IgD-negative memory B cell (primary cell): ENCODE data around the gene PCDH9. TPM values are rescaled to one million over a fixed set of nuclear protein-coding genes. Genes with fewer than 3 reads are reported as not detected.

Source experiments
- H3K27ac Mint-ChIP-seq, 3 donors: one replicate each; pipeline ENCODE4 v1.8.0; 2020 to 2022; ENCODE audit warnings: mild to moderate bottlenecking in 3 of 3, mixed read lengths in 3 of 3, moderate library complexity in 1 of 3
- H3K27me3 Mint-ChIP-seq: one replicate; pipeline ENCODE4 v1.8.0; 2021; ENCODE audit warnings: mixed read lengths
- H3K36me3 Mint-ChIP-seq: one replicate; pipeline ENCODE4 v1.8.0; 2020; ENCODE audit warnings: mild to moderate bottlenecking, mixed read lengths
- H3K4me1 Mint-ChIP-seq, 3 donors: one replicate each; pipeline ENCODE4 v1.8.0; 2020 to 2022; ENCODE audit warnings: mixed read lengths in 3 of 3, mild to moderate bottlenecking in 1 of 3
- H3K4me3 Mint-ChIP-seq, 4 donors: one replicate each; pipeline ENCODE4 v1.8.0; 2020 to 2022; ENCODE audit warnings: mild to moderate bottlenecking in 4 of 4, mixed read lengths in 4 of 4, moderate library complexity in 3 of 4
- H3K9me3 Mint-ChIP-seq, 3 donors: one replicate each; pipeline ENCODE4 v1.8.0; 2020 to 2021; ENCODE audit warnings: mixed read lengths in 3 of 3, mild to moderate bottlenecking in 1 of 3
- polyA plus RNA-seq: library from polyadenylated mRNA; unstranded; fragments of 300-500 nt; fragmentation: Illumina TruSeq; gene quantifications from one replicate; pipeline ENCODE4 v1.2.3, GENCODE V29; 2021

Gene PCDH9
- polyA plus RNA-seq, 1 donor from 2014 or later: 2.3 TPM

DNA sequence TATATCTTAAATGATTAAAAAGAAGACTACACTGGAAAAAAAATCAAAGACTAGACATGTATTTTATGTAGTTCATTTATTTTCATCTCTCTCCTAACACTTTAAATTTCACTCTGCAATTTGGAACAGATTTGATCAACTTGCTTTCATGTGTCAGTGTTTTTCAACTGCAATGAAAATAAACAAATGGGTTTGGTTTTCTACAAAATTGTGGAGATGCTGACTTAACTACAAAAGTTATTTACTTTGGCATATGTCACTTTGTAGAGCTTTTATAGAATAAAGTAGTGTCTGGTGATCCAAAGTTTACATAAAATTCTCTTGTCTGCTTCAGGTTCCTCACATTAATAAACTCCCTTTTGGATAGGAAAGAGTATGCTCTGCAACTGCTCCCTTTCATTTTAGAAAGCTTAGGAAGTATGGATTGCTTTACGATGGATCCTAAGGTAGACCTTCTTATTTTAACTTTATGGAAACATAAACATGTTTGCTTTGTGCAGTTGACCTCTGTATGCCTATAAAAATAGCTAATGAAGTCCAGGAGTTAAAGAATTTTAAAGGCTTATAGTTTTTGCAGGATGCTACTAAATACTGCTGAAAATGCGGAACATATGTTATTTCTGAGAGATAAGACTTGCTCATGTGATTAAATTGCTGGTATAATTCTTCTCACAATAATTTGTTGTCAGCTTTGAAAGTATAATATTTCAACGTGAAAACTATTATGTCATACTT lies 815.9 kb downstream of the PCDH9 start:
- Mint-ChIP-seq H3K36me3 (no peaks in the 10 kb centered on the region), H3K27me3 (no peaks in the 10 kb centered on the region), H3K4me1 (no peaks in the 10 kb centered on the region), H3K27ac (no peak overlapping the region), H3K4me3 (no peak overlapping the region), H3K9me3 (peaks cover 0 to 10% (median 7%) of the 10 kb centered on the region in 3 donors)

GRCh38 chr13:66410314-66410713 lies 819.8 kb downstream of the PCDH9 start:
- Mint-ChIP-seq H3K27ac (no peak overlapping the region), H3K9me3 (no peaks in the 10 kb centered on the region), H3K36me3 (no peaks in the 10 kb centered on the region), H3K4me3 (no peak overlapping the region), H3K4me1 (no peaks in the 10 kb centered on the region), H3K27me3 (no peaks in the 10 kb centered on the region)

DNA sequence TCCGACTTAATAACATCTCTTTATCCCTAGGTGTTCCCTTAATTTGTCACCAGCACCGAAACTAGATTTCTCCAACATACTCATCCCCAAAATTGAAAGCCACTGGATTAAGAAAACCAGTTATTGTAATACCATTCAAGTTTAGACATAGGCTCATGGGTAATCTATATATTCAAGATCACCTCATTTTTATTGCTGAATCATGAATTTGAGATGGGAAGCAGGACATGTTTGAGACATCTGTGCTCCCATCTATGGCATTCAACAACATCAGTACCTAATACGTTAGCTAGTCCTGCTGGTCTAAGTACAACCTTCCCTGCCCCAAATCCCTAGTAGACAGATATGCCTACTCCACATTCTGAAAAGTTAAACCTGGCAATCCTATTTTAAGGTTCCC lies 820.6 kb downstream of the PCDH9 start:
- no peak overlapping the region for H3K27ac Mint-ChIP-seq
- H3K4me1 Mint-ChIP-seq: no peaks in the 10 kb centered on the region
- no peaks in the 10 kb centered on the region for H3K27me3 Mint-ChIP-seq
- no peak overlapping the region for H3K4me3 Mint-ChIP-seq
- H3K36me3 Mint-ChIP-seq: no peaks in the 10 kb centered on the region
- H3K9me3 Mint-ChIP-seq: no peaks in the 10 kb centered on the region

GRCh38 chr13:66407128-66407527 lies 823.0 kb downstream of the PCDH9 start:
- Mint-ChIP-seq H3K36me3 (no peaks in the 10 kb centered on the region), H3K4me3 (no peak overlapping the region), H3K27ac (no peak overlapping the region), H3K27me3 (no peaks in the 10 kb centered on the region), H3K9me3 (no peaks in the 10 kb centered on the region), H3K4me1 (no peaks in the 10 kb centered on the region)

DNA sequence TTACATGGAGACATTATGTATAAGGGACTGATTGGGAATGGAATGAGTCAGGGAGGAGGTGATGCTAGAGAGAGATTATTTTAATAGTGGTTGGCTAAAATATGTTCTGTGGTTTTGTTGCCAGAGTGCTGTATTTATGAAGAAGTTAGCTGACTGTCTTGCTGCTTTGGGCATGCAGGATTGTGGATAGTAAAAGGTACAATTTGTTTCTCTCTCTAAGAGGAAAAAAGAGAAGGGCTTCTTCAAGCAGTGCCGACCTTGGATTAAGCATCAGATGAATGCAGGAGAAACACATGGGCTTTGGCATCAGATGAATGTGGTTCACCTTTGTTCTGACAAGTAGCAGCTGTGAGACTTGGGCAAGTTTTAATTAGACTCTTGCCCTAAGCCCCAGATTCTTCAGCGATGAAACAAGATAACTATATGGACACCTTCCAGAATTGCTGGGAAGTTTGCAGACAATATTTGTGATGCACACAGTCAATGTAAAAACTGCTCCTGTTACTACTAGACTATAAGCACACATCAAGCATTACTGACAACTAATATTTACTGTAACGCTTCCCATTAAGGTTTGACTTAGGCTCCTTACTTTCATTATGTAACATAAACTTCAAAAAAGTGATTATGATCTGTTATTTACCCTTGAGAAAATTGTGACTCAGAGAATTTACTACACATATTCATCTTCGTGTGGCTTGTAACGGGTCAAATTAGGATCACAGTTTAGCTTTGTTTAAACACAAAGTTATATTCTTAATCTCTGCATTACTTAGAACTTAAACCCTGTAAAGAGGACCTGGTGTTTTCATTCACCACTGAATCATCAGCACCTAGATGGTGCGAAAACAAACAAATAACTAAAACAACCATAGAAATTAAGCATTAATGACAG lies 824.0 kb downstream of the PCDH9 start:
- Mint-ChIP-seq H3K36me3 (peaks cover 1% of the 10 kb centered on the region), H3K27me3 (no peaks in the 10 kb centered on the region), H3K9me3 (no peaks in the 10 kb centered on the region), H3K4me1 (no peaks in the 10 kb centered on the region), H3K4me3 (no peak overlapping the region), H3K27ac (no peak overlapping the region)

DNA sequence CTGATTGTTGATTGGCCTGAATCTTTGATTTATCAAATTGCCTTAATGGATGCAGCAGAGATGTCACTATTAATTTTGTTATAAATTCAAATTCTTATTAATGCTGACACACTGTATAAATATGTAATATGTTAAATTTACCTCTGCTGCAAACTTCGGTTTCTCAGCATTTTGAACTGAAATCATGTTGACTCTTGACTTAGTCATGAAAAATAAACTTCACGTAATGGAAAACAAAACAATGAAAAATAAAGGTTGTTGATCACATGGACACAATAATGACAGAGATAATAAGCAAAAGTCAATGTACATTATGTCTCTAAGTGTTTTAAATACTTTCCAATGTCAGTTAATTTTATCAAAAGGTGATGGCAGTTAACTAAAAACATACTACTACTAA lies 827.6 kb downstream of the PCDH9 start:
- no peaks in the 10 kb centered on the region for H3K4me1 Mint-ChIP-seq
- peaks cover 1% of the 10 kb centered on the region for H3K36me3 Mint-ChIP-seq
- no peaks in the 10 kb centered on the region for H3K27me3 Mint-ChIP-seq
- H3K27ac Mint-ChIP-seq: no peak overlapping the region
- no peak overlapping the region for H3K4me3 Mint-ChIP-seq
- peaks cover 0 to 2% (median 0%) of the 10 kb centered on the region in 3 donors for H3K9me3 Mint-ChIP-seq

- Mint-ChIP-seq H3K27ac (no peak overlapping the region), H3K36me3 (peaks cover 1% of the 10 kb centered on the region), H3K4me3 (no peak overlapping the region)
These were observed 828.1 kb downstream of the PCDH9 start for GRCh38 chr13:66402066-66402465.

GRCh38 chr13:66400292-66400691 lies 829.8 kb downstream of the PCDH9 start:
- Mint-ChIP-seq H3K27me3 (no peaks in the 10 kb centered on the region), H3K27ac (no peak overlapping the region), H3K4me3 (no peak overlapping the region), H3K4me1 (no peaks in the 10 kb centered on the region), H3K36me3 (peaks cover 1% of the 10 kb centered on the region), H3K9me3 (peaks cover 0 to 2% (median 0%) of the 10 kb centered on the region in 3 donors)

More at GRCh38 chr13:66402066-66402465, 828.1 kb downstream of the PCDH9 start:
- Mint-ChIP-seq H3K27me3 (no peaks in the 10 kb centered on the region), H3K4me1 (no peaks in the 10 kb centered on the region), H3K9me3 (peaks cover 0 to 2% (median 0%) of the 10 kb centered on the region in 3 donors)

DNA sequence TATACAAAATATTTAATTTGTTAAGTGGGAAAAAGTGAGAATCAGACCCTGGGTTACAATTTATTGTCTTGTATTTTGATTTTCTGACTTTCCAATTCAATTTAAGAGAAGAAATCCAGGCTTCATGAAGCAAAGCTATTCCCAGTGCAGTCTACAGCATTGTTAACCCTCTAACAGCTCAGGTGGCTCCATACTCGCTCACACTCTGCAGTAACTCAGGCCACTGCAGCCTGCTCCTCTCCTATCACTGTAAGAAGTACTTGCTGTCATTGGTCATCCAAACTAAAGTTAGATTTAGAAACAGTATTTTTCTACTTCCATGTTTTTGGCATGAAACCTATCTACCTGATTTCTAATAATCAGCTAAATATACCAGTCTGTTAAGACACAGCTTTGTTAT lies 830.3 kb downstream of the PCDH9 start:
- Mint-ChIP-seq H3K27ac (no peak overlapping the region), H3K4me3 (no peak overlapping the region), H3K4me1 (no peaks in the 10 kb centered on the region), H3K36me3 (peaks cover 1% of the 10 kb centered on the region), H3K9me3 (peaks cover 0 to 2% (median 0%) of the 10 kb centered on the region in 3 donors), H3K27me3 (no peaks in the 10 kb centered on the region)

GRCh38 chr13:66397133-66397532 lies 833.0 kb downstream of the PCDH9 start:
- no peaks in the 10 kb centered on the region for H3K4me1 Mint-ChIP-seq
- H3K9me3 Mint-ChIP-seq: peaks cover 0 to 5% (median 0%) of the 10 kb centered on the region in 3 donors
- H3K4me3 Mint-ChIP-seq: no peak overlapping the region
- H3K36me3 Mint-ChIP-seq: peaks cover 1% of the 10 kb centered on the region
- no peak overlapping the region for H3K27ac Mint-ChIP-seq
- no peaks in the 10 kb centered on the region for H3K27me3 Mint-ChIP-seq

GRCh38 chr13:66391322-66391721 lies 838.8 kb downstream of the PCDH9 start:
- no peaks in the 10 kb centered on the region for H3K4me1 Mint-ChIP-seq
- H3K27ac Mint-ChIP-seq: no peak overlapping the region
- no peaks in the 10 kb centered on the region for H3K27me3 Mint-ChIP-seq
- peaks cover 0 to 5% (median 0%) of the 10 kb centered on the region in 3 donors for H3K9me3 Mint-ChIP-seq
- H3K36me3 Mint-ChIP-seq: no peaks in the 10 kb centered on the region
- H3K4me3 Mint-ChIP-seq: no peak overlapping the region

- Mint-ChIP-seq H3K4me3 (no peak overlapping the region), H3K4me1 (no peaks in the 10 kb centered on the region), H3K27me3 (no peaks in the 10 kb centered on the region), H3K36me3 (no peaks in the 10 kb centered on the region), H3K9me3 (peaks cover 0 to 7% (median 2%) of the 10 kb centered on the region in 3 donors), H3K27ac (no peak overlapping the region)
These were observed 851.2 kb downstream of the PCDH9 start for GRCh38 chr13:66378894-66379293.

- Mint-ChIP-seq H3K4me3 (no peak overlapping the region), H3K4me1 (no peaks in the 10 kb centered on the region), H3K36me3 (no peaks in the 10 kb centered on the region), H3K9me3 (peaks cover 0 to 7% (median 0%) of the 10 kb centered on the region in 3 donors), H3K27ac (no peak overlapping the region), H3K27me3 (no peaks in the 10 kb centered on the region)
These were observed 852.6 kb downstream of the PCDH9 start for GRCh38 chr13:66377569-66377968.

DNA sequence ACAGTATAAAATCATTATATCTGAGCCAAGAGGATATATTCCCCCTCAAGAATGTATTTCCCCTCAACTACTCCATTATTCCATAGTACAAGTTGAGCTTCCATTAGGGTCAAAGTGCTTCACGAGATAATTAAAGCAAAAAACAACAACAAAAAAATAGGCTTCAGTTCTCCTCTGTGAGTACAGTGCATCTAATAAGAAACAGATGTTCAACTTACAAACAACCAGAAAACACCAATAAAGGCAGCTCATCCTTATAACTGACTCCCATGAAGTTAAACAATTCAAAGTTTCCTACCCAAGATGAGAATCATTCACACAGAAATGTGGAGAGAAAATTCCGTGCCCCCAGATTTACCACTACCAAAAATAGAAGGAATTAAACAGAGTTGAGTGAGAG lies 854.4 kb downstream of the PCDH9 start:
- Mint-ChIP-seq H3K27ac (no peak overlapping the region), H3K36me3 (no peaks in the 10 kb centered on the region), H3K4me3 (no peak overlapping the region), H3K9me3 (peaks cover 0 to 7% (median 0%) of the 10 kb centered on the region in 3 donors), H3K27me3 (no peaks in the 10 kb centered on the region), H3K4me1 (no peaks in the 10 kb centered on the region)

- Mint-ChIP-seq H3K27me3 (no peaks in the 10 kb centered on the region), H3K36me3 (no peaks in the 10 kb centered on the region), H3K4me1 (no peaks in the 10 kb centered on the region), H3K4me3 (no peak overlapping the region), H3K9me3 (peaks cover 0 to 2% (median 0%) of the 10 kb centered on the region in 3 donors), H3K27ac (no peak overlapping the region)
These were observed 860.5 kb downstream of the PCDH9 start for GRCh38 chr13:66369666-66370065.
